ENCODE data around the gene FKBP14. TPM values are rescaled to one million over a fixed set of nuclear protein-coding genes. Genes with fewer than 3 reads are reported as not detected.

The FKBP14 gene
- total RNA-seq, 1 experiment from 2014 or later = 11.5 TPM

DNA sequence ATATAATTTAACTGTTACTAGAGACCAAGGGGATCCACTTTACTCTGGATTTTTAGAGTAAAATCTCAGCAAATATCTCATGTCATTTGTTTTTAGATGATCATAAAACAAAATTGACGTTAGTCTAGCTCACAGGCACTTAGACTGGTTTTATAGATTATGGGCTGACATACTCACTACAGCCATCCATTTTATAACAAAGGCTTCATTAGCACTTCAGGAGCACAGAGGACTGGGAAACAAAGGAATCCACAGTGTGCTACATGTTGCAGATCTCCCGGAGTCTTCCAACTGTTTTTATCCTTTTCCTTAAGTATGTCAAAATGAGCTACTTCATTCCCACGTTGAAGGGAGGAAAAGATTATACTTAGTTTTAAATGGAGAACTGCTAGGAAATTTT is 21.0 kb downstream of the FKBP14 start:
- H4K5ac ChIP-seq (ENCODE audit: insufficient read length, low read depth, low read length) = no peak overlapping the region
- no peak overlapping the region for H3K14ac ChIP-seq (ENCODE audit: insufficient read depth, low read length)
- peaks cover 15 to 17% of the 10 kb centered on the region in 2 experiments for H3K4me1 Mint-ChIP-seq
- no peak overlapping the region for H3K18ac ChIP-seq (ENCODE audit: insufficient read length, low read depth, low read length)
- no peak overlapping the region for H2BK120ac ChIP-seq (ENCODE audit: low read depth, low read length, poor library complexity, severe bottlenecking)
- H4K8ac ChIP-seq (replicated peaks; ENCODE audit: insufficient read length, low read depth, low read length) = no peak overlapping the region
- no peak for TF ChIP-seq CTCF (conservative IDR thresholded peaks at IDR 0.05)
- no peak overlapping the region for H4K91ac ChIP-seq (ENCODE audit: insufficient read length, low read depth, low read length)
- no peak overlapping the region for H3K4me2 ChIP-seq (ENCODE audit: insufficient read depth, insufficient read length, low read length)
- peak overlapping the region; percentile 67 for H3T11ph ChIP-seq (ENCODE audit: low read length)
- H3K79me2 ChIP-seq (ENCODE audit: insufficient read depth, low read length) = no peaks in the 10 kb centered on the region
- no peak overlapping the region for H2AK5ac ChIP-seq (ENCODE audit: insufficient read length, low read length)
- H3K9ac ChIP-seq (ENCODE audit: extremely low read depth, insufficient read length, low read length) = no peak overlapping the region
- H2AFZ ChIP-seq (ENCODE audit: low read length) = no peak overlapping the region
- H3K36me3 Mint-ChIP-seq (ENCODE audit: insufficient read depth in 1 of 3, low read depth in 3 of 3) = no peaks in the 10 kb centered on the region
- no peak overlapping the region for H3K56ac ChIP-seq (ENCODE audit: insufficient read length, low read depth, low read length)
- no peaks in the 10 kb centered on the region; the same call in 1 of the 2 replicates for H3K4me1 ChIP-seq (ENCODE audit: insufficient read depth, low read length)
- H3K9me3 ChIP-seq (ENCODE audit: control insufficient read depth, low read depth, low read length) = no peaks in the 10 kb centered on the region
- WGBS (ENCODE audit: extremely low coverage, insufficient read length, low lambda C conversion rate) = no CpG with 5 or more reads among the region's 3 CpGs
- no peak overlapping the region for H2BK5ac ChIP-seq (ENCODE audit: insufficient read length, low read length)
- H3K27ac Mint-ChIP-seq = no peak overlapping the region
- no peaks in the 10 kb centered on the region for H3K27me3 Mint-ChIP-seq (ENCODE audit: low read depth)
- no peak overlapping the region for H2BK12ac ChIP-seq (ENCODE audit: insufficient read length, low read depth, low read length)
- no peaks in the 10 kb centered on the region; a peak in 1 of 5 replicates for H3K9me3 Mint-ChIP-seq
- no peak for DNase-seq
- no peak overlapping the region for H2BK20ac ChIP-seq (ENCODE audit: low read depth, low read length, poor library complexity, severe bottlenecking)
- H3K27me3 ChIP-seq (ENCODE audit: insufficient read depth, low read length) = no peaks in the 10 kb centered on the region
- H4K20me1 ChIP-seq (ENCODE audit: control insufficient read depth, insufficient read depth, insufficient read length) = no peaks in the 10 kb centered on the region
- H3K4me3 Mint-ChIP-seq = no peak overlapping the region
- H3K27ac ChIP-seq (ENCODE audit: insufficient read length, low read depth, low read length) = no peak overlapping the region
- H3K23ac ChIP-seq (ENCODE audit: insufficient read length, low read depth, low read length) = no peak overlapping the region
- no peaks in the 10 kb centered on the region for H3K23me2 ChIP-seq (ENCODE audit: insufficient read length, low read depth, low read length, poor library complexity, severe bottlenecking)
- H3K79me1 ChIP-seq (ENCODE audit: insufficient read depth, low read depth, low read length, poor library complexity, severe bottlenecking) = no peaks in the 10 kb centered on the region
- no peak overlapping the region for H2BK15ac ChIP-seq (ENCODE audit: low read depth, low read length)
- no peak overlapping the region for H3K4ac ChIP-seq (ENCODE audit: low read depth, low read length)

Data from H9 (cell line).